CD14-positive monocyte (primary cell): ENCODE results near the gene CREB3L1. TPM values are rescaled to one million over a fixed set of nuclear protein-coding genes. Genes with fewer than 3 reads are reported as not detected.

ENCODE experiments used
- DNase-seq, 3 donors: peaks; one replicate each; pipeline ENCODE4 v3.0.0-alpha.2; 2011 to 2022
- H2AFZ ChIP-seq: 2 replicates; pipeline ENCODE4 v1.6.0; 2012; ENCODE audit warnings: mild to moderate bottlenecking, low read depth, low read length, inconsistent platforms; ENCODE audit not compliant: insufficient read depth, poor library complexity, severe bottlenecking
- H3K27ac ChIP-seq, 2 donors: 1 replicate in 1 of 2; 2 replicates in 1 of 2; pipeline ENCODE4 v1.5.1; 2012 to 2013; ENCODE audit warnings: low read length in 2 of 2, control low read depth in 1 of 2, inconsistent platforms in 1 of 2, low read depth in 1 of 2, mild to moderate bottlenecking in 1 of 2
- H3K27me3 ChIP-seq, 2 donors: one replicate each; pipeline versions ENCODE4 v1.6.0 to v1.6.1; 2011 to 2013; ENCODE audit warnings: low read length in 2 of 2; ENCODE audit not compliant: control insufficient read depth in 2 of 2, insufficient read depth in 2 of 2
- H3K36me3 ChIP-seq, 2 donors: replicated peaks in 1 of 2; 1 replicate in 1 of 2; 2 replicates in 1 of 2; pipeline versions ENCODE4 v1.5.1 to v1.6.1; 2012 to 2013; ENCODE audit warnings: low read length in 2 of 2, control low read depth in 1 of 2, inconsistent platforms in 1 of 2, mild to moderate bottlenecking in 1 of 2; ENCODE audit not compliant: insufficient read depth in 2 of 2, control insufficient read depth in 1 of 2
- H3K4me1 ChIP-seq, 2 donors: 1 replicate in 1 of 2; 2 replicates in 1 of 2; pipeline versions ENCODE4 v1.5.1 to v1.6.1; 2012 to 2013; ENCODE audit warnings: low read length in 2 of 2, control low read depth in 1 of 2, inconsistent platforms in 1 of 2, mild to moderate bottlenecking in 1 of 2, moderate library complexity in 1 of 2; ENCODE audit not compliant: insufficient read depth in 2 of 2, control insufficient read depth in 1 of 2
- H3K4me2 ChIP-seq: replicated peaks from 2 replicates; pipeline ENCODE3; 2012; ENCODE audit warnings: low read length, moderate library complexity, mild to moderate bottlenecking; ENCODE audit not compliant: poor library complexity, severe bottlenecking; ENCODE audit errors: extremely low read depth
- H3K4me3 ChIP-seq, 3 experiments: fragments of 200-600 bp in 1 of 3; sonication (generic) in 1 of 3; replicated peaks in 1 of 3; 1 replicate in 2 of 3; 2 replicates in 1 of 3; pipeline ENCODE4 v1.5.1; 2011 to 2013; ENCODE audit warnings: low read length in 3 of 3, mild to moderate bottlenecking in 3 of 3, control low read depth in 2 of 3, low read depth in 2 of 3, inconsistent platforms in 1 of 3, moderate library complexity in 1 of 3
- H3K79me2 ChIP-seq: 2 replicates; pipeline ENCODE4 v1.6.0; 2012; ENCODE audit warnings: mild to moderate bottlenecking, control low read depth, inconsistent platforms, low read length, moderate library complexity; ENCODE audit not compliant: insufficient read depth
- H3K9ac ChIP-seq: 2 replicates; pipeline ENCODE4 v1.6.0; 2017; ENCODE audit warnings: low read length, mild to moderate bottlenecking; ENCODE audit not compliant: insufficient read depth, poor library complexity, severe bottlenecking
- H3K9me3 ChIP-seq, 2 donors: replicated peaks in 1 of 2; 1 replicate in 1 of 2; 2 replicates in 1 of 2; pipeline versions ENCODE4 v1.5.1 to v1.6.1; 2012 to 2013; ENCODE audit warnings: low read length in 2 of 2, control low read depth in 1 of 2; ENCODE audit not compliant: control insufficient read depth in 1 of 2, insufficient read depth in 1 of 2
- H4K20me1 ChIP-seq: 2 replicates; pipeline ENCODE4 v1.6.0; 2012; ENCODE audit warnings: mild to moderate bottlenecking, low read length, control low read depth, moderate library complexity; ENCODE audit not compliant: insufficient read depth
- H3K27ac Mint-ChIP-seq, 7 donors: one replicate each; pipeline ENCODE4 v1.8.0; 2020; ENCODE audit warnings: mild to moderate bottlenecking in 7 of 7, mixed read lengths in 7 of 7, moderate library complexity in 6 of 7, inconsistent platforms in 2 of 7
- H3K27me3 Mint-ChIP-seq, 3 donors: one replicate each; pipeline ENCODE4 v1.8.0; 2021 to 2022; ENCODE audit warnings: low read depth in 3 of 3, mild to moderate bottlenecking in 3 of 3, mixed read lengths in 3 of 3, moderate library complexity in 3 of 3, inconsistent platforms in 1 of 3
- H3K36me3 Mint-ChIP-seq, 2 donors: one replicate each; pipeline ENCODE4 v1.8.0; 2020; ENCODE audit warnings: mixed read lengths in 2 of 2, inconsistent platforms in 1 of 2, mild to moderate bottlenecking in 1 of 2
- H3K4me1 Mint-ChIP-seq: one replicate; pipeline ENCODE4 v1.8.0; 2020; ENCODE audit warnings: mild to moderate bottlenecking, mixed read lengths
- H3K4me3 Mint-ChIP-seq, 2 donors: one replicate each; pipeline ENCODE4 v1.8.0; 2020; ENCODE audit warnings: mild to moderate bottlenecking in 2 of 2, mixed read lengths in 2 of 2, moderate library complexity in 1 of 2
- H3K9me3 Mint-ChIP-seq, 7 donors: one replicate each; pipeline ENCODE4 v1.8.0; 2020 to 2022; ENCODE audit warnings: mixed read lengths in 7 of 7, mild to moderate bottlenecking in 6 of 7, moderate library complexity in 6 of 7, inconsistent platforms in 2 of 7
- WGBS: methylation state at CpG from one replicate; pipeline ENCODE4 v1.1.5; 2013; ENCODE audit warnings: missing lambda C conversion rate; ENCODE audit not compliant: insufficient coverage; 5-methylcytosine and 5-hydroxymethylcytosine counted together
- intact Hi-C, 2 donors: fragments of 100-400 bp; cut with micrococcal nuclease; formaldehyde crosslinking; loops; one replicate each; pipeline versions ENCODE4 v1.15.0 to v1.15.1; 2023
- polyA plus RNA-seq, 3 donors: library from polyadenylated mRNA; depleted of rRNA in 1 of 3; unstranded in 2 of 3; stranded (reverse) in 1 of 3; fragments of 300-500 nt in 2 of 3; fragments of >200 nt in 1 of 3; fragmentation: Illumina TruSeq in 2 of 3; gene quantifications; 1 replicate in 2 of 3; 2 replicates in 1 of 3; pipeline ENCODE4 v1.2.3, GENCODE V29; 2012 to 2021
- TF ChIP-seq, protein P1 (sequence below): fragments of 200-600 bp; IDR thresholded peaks from one replicate; pipeline ENCODE4 v1.8.0; 2022; ENCODE audit warnings: antibody characterized with exemption, mild to moderate bottlenecking

The CREB3L1 gene
- polyA plus RNA-seq, 3 donors: not detected

DNA sequence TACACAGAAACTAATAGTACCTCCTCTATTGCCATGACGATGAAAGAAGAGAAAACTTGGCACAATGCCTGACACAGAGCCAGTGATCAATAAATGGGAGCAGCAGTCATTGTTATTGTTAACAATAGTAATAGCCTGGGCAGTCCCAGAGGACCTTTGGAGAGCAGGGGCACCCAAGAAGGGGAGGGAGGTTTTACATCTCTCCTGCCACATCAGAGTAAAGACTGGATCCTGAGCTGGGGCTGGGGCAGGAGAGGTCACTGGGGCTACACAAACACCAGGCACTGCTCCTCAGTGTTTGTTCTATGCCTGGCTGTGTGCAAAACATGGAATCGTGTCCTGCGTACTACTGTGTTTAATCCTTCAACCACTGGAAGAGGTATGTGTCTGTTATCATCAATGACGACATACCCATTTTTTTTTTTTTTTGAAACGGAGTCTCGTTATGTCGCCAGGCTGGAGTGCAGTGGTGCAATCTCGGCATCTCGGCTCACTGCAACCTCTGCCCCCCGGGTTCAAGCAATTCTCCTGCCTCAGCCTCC, 25.0 kb upstream of the CREB3L1 start:
- no CpG with 5 or more reads among the region's 10 CpGs for WGBS
- Mint-ChIP-seq H3K27me3 (peaks cover 3 to 8% (median 5%) of the 10 kb centered on the region in 3 donors), H3K4me1 (peaks cover 9% of the 10 kb centered on the region), H3K9me3 (no peaks in the 10 kb centered on the region), H3K27ac (no peak overlapping the region), H3K4me3 (no peak overlapping the region), H3K36me3 (no peaks in the 10 kb centered on the region)
- Histone ChIP-seq H3K36me3 (no peaks in the 10 kb centered on the region), H3K79me2 (no peaks in the 10 kb centered on the region), H4K20me1 (no peaks in the 10 kb centered on the region), H3K9me3 (no peaks in the 10 kb centered on the region), H3K27ac (no peak overlapping the region), H3K4me2 (no peak overlapping the region), H3K4me1 (no peaks in the 10 kb centered on the region), H3K27me3 (no peaks in the 10 kb centered on the region), H3K4me3 (no peak overlapping the region), H2AFZ (no peak overlapping the region), H3K9ac (no peak overlapping the region)
- intact Hi-C loops: no loop called here
- TF ChIP-seq, protein P1, sequence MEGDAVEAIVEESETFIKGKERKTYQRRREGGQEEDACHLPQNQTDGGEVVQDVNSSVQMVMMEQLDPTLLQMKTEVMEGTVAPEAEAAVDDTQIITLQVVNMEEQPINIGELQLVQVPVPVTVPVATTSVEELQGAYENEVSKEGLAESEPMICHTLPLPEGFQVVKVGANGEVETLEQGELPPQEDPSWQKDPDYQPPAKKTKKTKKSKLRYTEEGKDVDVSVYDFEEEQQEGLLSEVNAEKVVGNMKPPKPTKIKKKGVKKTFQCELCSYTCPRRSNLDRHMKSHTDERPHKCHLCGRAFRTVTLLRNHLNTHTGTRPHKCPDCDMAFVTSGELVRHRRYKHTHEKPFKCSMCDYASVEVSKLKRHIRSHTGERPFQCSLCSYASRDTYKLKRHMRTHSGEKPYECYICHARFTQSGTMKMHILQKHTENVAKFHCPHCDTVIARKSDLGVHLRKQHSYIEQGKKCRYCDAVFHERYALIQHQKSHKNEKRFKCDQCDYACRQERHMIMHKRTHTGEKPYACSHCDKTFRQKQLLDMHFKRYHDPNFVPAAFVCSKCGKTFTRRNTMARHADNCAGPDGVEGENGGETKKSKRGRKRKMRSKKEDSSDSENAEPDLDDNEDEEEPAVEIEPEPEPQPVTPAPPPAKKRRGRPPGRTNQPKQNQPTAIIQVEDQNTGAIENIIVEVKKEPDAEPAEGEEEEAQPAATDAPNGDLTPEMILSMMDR: no peak
- DNase-seq: no peak

DNA sequence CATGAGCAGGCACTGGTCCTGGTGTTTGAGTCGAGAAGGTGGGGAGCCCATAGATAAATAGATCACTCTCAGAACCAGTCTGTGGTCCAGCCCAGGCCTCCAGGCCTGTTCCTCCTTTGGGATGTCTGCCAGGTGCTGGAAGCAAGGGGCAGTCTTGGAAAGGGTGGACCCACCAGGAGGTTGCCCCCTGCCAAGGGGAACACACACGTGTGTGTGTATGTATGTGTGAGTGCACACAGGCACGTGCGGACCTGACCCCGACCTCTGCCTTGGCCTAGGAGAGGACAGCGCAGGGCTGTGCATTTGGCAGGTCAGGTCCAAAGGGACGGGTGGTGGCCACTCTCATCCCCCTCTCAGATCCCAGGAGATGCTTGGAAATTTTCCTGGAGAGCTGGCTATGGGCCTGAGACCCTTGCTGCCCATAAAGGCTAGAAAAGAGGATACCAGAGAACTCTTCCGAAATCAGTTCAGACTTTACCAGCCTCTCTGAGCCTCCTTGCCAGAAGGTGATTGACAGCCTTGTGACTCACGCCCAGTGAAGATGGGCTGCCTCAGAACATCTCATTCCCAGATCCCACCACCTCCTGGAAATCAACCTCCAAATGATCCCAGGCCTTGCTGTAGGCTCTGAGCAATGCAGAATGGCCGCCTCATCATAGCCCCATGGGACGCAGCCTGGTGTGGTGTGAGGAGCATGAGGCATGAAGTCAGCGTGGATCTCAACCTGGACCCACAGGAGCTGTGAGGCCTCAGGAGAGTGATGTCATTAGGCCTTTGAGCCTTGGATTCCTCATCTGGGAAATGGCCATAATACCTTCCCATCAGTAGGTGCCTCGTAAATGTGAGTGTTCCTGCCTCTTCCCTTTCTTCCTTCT, 24.0 kb upstream of the CREB3L1 start:
- Histone ChIP-seq H2AFZ (no peak overlapping the region), H4K20me1 (no peaks in the 10 kb centered on the region), H3K79me2 (no peaks in the 10 kb centered on the region), H3K9me3 (no peaks in the 10 kb centered on the region), H3K27ac (no peak overlapping the region), H3K36me3 (no peaks in the 10 kb centered on the region), H3K9ac (no peak overlapping the region), H3K4me2 (no peak overlapping the region), H3K4me1 (no peaks in the 10 kb centered on the region), H3K4me3 (no peak overlapping the region), H3K27me3 (no peaks in the 10 kb centered on the region)
- 93% methylated on average over 12 of the region's 13 CpGs for WGBS
- H3K27me3 Mint-ChIP-seq: peaks cover 3 to 8% (median 3%) of the 10 kb centered on the region in 3 donors
- no peak for DNase-seq
- TF ChIP-seq, protein P1: no peak
- no peaks in the 10 kb centered on the region for H3K36me3 Mint-ChIP-seq
- peak overlapping the region in 1 of 7 donors; percentile 46 for H3K27ac Mint-ChIP-seq
- H3K4me1 Mint-ChIP-seq: peaks cover 8% of the 10 kb centered on the region
- intact Hi-C loops: no loop called here
- H3K9me3 Mint-ChIP-seq: no peaks in the 10 kb centered on the region
- H3K4me3 Mint-ChIP-seq: no peak overlapping the region
